Limb (tissue), 2 donors: ENCODE data around the gene OGDH.

Source experiments
- DNase-seq, 2 donors: peaks; one replicate each; pipeline ENCODE4 v3.0.0-alpha.2; 2016; ENCODE audit errors: extremely low spot score in 2 of 2

OGDH gene

DNA sequence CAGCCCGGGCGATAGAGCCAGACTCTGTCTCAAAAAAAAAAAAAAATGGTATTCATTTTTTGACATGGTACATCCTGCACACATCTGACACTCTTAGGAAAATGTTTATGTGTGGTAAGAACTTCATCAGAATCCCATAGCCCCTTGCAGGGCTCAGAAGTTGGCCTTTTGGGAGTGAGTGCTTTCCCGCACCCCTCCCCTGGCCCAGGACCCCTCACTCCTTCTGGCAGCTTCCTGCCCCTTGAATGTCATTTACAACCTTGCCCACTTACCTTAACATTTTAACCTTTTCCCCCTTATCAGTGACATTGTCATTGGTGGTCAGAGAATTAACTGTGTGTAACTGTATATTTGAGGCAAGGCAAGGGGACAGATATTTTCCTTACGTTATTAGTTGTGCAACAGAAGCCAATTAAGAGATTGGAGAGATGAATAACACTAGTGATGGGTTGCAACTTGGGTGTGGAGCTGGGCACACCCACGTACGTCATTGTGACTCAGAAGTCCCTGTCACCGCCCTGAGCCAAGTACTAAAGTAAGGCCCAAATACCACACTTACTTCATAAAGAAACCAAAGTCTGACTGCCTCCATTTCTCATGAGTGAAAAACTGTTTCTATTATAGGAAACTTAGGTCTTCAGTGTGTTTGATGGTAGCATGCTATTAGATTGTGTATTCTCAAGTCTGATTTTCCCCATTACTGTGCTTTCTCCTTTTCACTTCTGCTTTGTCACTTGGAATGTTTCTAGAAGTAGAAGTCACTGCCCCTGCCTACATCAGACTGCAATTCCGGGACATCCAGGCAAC is 31.6 kb downstream of the OGDH start:
- DNase-seq = no peak

GRCh38 chr7:44638611-44639557 is 32.5 kb downstream of the OGDH start:
- peak in 1 of 2 donors; percentile 55 for DNase-seq

DNA sequence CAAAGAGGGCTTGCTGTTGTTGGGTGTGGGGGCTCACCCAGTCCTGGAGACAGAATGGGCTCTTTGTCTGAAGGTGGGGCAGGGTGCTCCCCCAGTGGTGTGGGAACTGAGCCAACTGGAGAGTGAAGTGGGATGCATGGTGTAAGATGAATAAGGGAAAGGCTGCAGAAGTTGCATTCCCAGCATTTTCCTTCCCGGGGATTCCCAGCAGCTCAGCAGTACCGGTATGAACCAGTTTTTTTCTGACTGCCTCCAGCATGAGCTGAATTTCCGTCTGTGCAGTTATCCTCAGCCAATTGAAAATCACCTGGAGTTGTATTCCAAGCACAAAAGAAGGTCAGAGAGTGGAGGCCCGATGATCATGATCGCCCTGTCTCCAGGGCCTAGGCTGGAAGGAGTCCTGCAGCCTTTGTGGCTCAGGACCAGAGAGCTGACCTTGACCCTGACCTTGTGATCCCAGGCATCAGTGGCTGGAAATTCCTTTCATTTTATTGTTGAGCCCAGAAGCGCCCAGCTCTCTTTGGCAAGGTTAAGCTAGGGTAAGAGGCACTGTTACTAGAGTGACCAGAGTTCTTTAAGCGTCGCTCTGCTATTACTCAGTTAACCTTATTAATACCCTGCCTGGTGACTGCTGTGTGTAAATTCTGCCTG is 33.4 kb downstream of the OGDH start:
- DNase-seq = peak; percentile 77 to 83

DNA sequence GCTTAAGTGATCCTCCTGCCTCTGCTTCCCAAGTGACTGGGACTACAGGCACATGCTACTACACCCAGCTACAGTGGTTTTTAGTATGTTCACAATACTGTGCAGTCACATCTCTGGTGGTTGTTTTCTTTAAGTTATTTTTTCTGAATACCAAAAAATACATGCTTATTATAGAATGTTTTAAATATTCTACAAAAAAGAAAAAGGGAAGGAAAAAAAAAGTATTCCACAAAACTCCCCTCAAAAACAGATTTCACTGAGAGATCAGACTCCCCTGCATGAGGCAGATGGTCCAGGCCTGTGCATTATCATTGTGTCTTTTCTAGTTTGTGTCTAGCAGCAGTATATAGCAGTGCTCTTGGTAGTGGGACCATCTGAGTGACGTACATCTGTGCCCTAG is 36.8 kb downstream of the OGDH start:
- DNase-seq = no peak

GRCh38 chr7:44645254-44645653 is 38.8 kb downstream of the OGDH start:
- DNase-seq = no peak

DNA sequence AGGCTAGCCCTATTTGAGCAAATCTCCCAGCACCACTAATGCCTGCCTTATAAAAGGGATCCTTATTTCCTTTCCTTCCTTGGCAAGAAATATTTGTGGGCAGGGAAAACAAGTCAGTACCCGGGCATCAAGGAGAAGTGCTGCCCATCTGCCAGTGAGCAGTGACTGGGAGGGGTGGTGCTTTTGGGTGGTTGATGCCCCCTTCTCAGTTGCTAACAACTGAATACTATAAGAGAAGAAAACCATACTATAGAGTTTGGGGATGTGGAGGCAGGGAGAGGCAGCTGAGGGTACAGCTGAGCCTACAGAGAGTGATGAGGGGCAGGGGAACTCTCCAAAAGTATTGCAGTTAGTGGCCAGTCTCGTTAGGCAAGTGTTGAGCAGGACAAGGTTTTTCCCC is 39.3 kb downstream of the OGDH start:
- DNase-seq = no peak

- no peak for DNase-seq
Measured at GRCh38 chr7:44646176-44646920, 39.9 kb downstream of the OGDH start.

DNA sequence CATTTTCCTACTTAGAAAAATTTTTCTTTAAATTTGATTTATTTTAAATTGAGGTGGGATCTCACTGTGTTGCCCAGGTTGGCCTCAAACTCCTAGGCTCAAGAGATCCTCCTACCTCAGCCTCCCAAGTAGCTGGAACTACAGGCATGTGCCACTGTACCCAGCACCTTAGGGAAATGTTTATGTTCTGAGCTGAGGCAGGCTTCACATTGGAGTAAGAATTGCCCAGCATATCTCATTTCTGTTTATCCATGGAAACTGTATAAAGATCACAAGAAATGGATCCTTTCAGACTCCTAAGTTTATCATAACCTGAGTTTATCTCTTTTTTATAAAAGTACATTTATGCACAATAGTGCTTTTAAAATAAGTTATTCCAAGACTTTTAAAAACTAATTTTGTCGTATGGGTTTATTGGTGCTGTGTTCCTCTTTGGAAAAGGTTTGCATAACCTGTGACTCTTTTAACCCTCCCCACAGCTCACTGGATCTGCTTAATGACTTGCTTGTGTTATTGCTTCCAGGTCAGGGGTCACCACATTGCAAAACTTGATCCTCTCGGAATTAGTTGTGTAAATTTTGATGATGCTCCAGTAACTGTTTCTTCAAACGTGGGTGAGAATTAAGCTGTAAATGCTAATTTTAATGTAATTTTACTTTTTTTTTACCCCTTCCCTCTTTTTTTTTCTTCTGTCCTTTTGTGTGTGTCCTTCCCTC is 40.7 kb downstream of the OGDH start:
- no peak for DNase-seq

DNA sequence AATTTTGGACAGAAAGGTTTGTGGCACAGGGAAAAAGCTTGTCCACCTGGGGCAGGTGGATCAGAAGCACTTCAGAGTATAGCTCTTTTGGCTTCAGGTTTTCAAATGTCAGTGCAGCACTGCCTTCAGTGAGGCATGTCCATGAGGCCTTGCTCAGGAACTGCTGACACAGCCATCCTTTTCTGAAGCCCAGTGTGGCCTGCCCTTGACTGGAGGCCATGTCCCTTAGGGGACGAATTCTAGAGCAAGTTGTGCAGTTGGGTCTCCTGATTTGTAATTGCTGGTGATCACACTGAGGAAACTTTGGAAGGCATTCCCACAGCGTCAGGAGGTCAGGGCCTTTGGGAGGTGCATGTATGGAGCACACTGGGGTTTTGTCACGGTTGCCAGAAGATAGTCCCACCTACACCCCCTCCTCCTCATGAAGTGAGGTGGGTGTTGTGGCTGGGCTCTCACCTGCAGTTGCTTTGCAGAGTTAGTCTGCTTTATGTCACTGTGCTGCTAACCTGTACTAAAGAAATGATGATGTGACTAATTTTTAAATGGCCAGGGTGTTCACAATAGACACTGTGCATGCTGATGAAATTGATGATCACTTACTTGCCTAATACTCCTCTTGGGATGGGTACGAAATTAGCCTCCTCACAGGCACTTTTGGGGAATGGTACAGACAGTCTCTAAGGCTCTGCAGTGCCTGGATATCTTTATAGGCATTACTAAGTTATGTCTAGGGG is 41.7 kb downstream of the OGDH start:
- DNase-seq = no peak

DNA sequence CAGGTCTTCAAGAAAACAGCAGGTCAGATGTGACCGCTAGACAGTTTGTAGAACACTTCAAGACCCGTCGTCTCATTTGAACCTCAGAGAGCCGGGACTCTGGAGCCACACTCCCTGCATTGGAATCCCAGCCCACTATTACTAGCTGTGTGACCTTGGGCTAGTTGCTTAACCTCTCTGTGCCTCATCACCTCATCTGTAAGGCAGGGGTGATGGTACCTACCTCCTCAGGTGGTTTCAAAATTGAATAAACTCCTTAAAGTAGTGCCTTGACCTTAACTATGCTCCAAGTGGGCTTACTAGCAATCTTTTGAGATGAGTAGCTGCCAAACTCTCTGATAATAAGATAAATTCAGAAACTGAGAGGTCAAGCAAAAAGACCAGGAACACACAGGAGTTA is 43.8 kb downstream of the OGDH start:
- DNase-seq = no peak

DNA sequence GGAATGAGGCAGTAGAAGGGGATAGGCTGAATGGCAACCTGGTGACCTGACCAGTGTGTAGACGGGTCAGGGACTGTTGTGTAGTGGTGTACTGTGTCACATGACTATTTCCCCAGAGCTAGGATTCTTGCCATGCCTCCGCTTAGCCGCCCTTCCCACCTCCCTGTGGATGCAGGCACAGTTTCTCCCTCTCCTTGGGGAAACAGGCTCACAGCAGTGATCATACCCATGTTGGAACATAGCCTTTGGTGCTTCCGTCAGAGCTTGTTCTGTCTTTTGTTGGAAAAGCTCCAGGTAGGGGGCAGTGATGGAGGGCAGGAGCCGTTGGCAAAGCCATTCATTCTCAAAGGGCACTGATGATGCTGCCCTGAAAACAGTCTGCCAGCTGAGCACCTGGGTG is 44.3 kb downstream of the OGDH start:
- no peak for DNase-seq

GRCh38 chr7:44652535-44652934 is 46.1 kb downstream of the OGDH start:
- no peak for DNase-seq

DNA sequence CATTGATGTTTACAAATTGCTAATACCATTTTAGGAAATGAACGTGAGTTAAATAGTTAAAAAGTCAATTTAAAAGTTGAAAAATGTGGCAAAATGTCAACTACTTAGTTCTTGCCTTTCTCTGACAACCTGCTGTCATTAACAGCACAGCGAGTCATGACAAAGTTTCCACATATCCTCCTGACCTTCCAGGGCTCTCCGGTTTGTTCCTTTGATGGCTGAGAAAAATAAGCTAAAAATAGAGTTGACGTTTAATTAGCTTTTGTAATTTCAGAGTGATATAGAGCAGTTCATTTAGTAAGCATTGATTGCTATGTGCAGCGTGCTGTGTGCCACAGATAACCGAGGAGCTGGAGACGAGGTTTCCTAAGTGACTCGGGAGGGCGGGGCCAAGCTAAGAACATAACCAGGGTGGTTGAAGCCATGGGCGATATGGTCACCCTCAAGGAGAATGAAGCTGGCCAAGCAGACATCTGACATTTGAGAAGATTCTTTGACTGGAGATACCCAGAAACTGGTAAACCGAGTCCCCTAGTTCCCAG is 47.9 kb downstream of the OGDH start:
- DNase-seq = no peak

DNA sequence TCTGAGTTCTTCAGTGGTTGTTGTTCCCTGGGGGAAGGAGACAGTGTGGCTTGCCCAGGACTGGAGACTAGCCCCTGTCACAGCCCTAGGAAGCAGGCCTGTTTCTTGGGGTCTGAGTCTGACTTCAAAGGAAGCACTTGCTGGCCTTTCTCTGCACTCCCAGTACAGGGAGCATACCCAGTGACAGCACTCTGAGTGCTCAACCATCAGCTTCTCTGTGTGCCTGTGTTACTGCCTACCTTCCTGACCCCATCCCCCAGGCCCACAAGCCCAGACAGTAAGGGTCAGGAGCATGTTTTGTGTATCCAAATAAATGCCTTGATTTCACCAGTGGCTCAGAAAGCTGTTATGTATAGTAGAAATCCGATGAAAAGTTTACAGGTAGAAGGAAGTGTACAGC is 48.9 kb downstream of the OGDH start:
- no peak for DNase-seq

DNA sequence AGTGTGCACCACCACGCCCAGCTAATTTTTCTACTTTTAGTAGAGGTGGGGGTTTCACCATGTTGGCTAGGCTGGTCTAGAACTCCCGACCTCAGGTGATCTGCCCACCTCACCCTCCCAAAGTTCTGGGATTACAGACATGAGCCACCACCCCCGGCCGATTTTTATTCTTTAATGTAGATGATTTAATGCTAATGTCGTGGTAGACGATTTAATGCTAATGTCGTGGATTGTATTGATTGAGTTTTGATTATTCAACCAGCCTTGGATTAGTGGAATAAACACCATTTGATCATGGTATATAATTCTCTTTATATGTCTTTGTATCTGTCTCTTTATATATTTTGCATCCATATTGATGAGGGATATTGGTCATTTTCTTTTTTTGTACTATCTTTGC is 52.6 kb downstream of the OGDH start:
- no peak for DNase-seq

DNA sequence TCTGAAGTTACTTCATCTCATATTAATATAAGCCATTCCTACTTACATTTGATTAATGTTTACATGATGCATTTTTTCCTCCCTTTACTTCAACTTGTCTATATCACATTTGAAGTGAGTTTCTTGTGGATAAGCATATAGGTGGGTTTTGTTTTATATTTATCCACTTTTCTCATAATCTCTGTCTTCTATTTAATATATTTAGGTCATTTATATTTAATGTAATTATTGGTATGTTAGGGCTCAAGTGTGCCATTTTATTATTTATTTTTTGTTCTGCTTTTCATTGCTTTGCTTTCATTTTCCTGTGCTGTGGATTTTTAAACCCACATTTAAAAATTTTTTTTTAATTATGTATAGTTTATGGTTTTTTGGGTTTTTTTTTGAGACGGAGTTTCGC is 54.8 kb downstream of the OGDH start:
- no peak for DNase-seq

DNA sequence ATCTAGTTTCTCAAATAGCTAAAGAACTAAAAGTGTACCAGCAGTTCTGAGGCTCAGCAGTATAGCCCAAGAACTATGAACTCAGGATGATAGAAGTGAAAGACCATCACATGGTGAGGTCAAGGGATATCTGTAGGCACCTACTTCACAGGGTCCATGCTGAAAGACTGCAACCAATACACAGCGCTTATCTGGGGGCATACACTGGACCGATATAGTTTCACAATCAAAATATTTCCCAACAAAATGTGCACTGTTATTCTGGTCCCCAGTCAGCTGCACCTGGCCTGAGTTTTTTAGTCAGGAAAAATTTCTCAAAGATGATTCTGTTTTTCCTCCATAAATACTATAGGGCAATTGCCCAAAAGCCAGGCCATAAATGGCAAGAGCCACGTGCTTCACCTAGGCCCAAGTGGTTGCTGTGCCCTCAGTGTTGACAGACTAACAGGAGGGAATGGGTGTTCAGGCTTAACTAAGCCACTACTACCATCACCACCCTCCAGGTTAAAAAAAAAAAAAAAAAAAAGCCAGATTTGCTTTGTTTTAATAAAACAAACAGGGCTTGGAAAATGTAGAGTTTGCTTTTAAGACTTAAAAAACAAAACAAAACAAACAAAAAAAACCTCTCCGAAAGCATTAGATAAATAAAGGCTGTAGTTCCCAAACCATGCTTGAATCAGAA is 58.5 kb downstream of the OGDH start:
- DNase-seq = no peak

- DNase-seq = no peak
Measured at GRCh38 chr7:44665531-44666213, 59.2 kb downstream of the OGDH start.

GRCh38 chr7:44666566-44666965 is 60.1 kb downstream of the OGDH start:
- DNase-seq = no peak
